Lower lobe of right lung (tissue), 2 donors: ENCODE results near the gene PDK2. TPM values are rescaled to one million over a fixed set of nuclear protein-coding genes. Genes with fewer than 3 reads are reported as not detected.

Source experiments
- ATAC-seq, 2 donors: fragments of 200-7000 bp; cut with Tn5 transposase; one replicate each; pipeline ENCODE4 v1.9.1; 2020 to 2022; ENCODE audit warnings: mild to moderate bottlenecking in 2 of 2, moderate library complexity in 2 of 2
- DNase-seq: peaks from one replicate; pipeline ENCODE4 v3.0.0-alpha.2; 2020
- H3K27ac ChIP-seq: fragments of 200-600 bp; one replicate; pipeline ENCODE4 v1.8.0; 2022
- H3K27me3 ChIP-seq: fragments of 200-600 bp; one replicate; pipeline ENCODE4 v1.8.0; 2022; ENCODE audit warnings: low read depth
- H3K36me3 ChIP-seq: fragments of 200-600 bp; one replicate; pipeline ENCODE4 v1.8.0; 2022; ENCODE audit warnings: mild to moderate bottlenecking
- H3K4me1 ChIP-seq: fragments of 200-600 bp; one replicate; pipeline ENCODE4 v1.8.0; 2022
- H3K4me3 ChIP-seq: fragments of 200-600 bp; one replicate; pipeline ENCODE4 v1.8.0; 2022; ENCODE audit warnings: mild to moderate bottlenecking
- H3K9me3 ChIP-seq: fragments of 200-600 bp; one replicate; pipeline ENCODE4 v1.8.0; 2022
- CTCF ChIP-seq: fragments of 200-600 bp; IDR thresholded peaks from one replicate; pipeline ENCODE4 v1.8.0; 2022; ENCODE audit warnings: antibody characterized with exemption, mild to moderate bottlenecking
- intact Hi-C: fragments of 100-400 bp; cut with DNase I; formaldehyde crosslinking; loops from one replicate; pipeline ENCODE4 v1.11.0; 2022
- total RNA-seq: library from RNA; stranded (reverse); fragmentation: NEBNext Ultra II Directional; extraction: Animal tissue kit (Norgen Biotek cat#: 25700); gene quantifications from one replicate; pipeline ENCODE4 v1.2.1, GENCODE V29; 2021
- donor health status: DM: no; HTN: yes; CAD: no; lungs with severe emphysema.

The PDK2 gene
- total RNA-seq, 1 donor from 2014 or later, result 35.7 TPM

- Histone ChIP-seq H3K27ac (no peak overlapping the region), H3K4me3 (no peak overlapping the region), H3K9me3 (no peaks in the 10 kb centered on the region), H3K36me3 (peaks cover 35% of the 10 kb centered on the region), H3K4me1 (peaks cover 30% of the 10 kb centered on the region), H3K27me3 (no peaks in the 10 kb centered on the region)
- DNase-seq (peak; percentile 28), ATAC-seq (no peak)
- no peak for TF ChIP-seq CTCF
- intact Hi-C loops, result no loop called here
These were observed 2.3 kb downstream of the PDK2 start for GRCh38 chr17:50097455-50097854.

GRCh38 chr17:50097926-50098325, 2.8 kb downstream of the PDK2 start:
- H3K4me1 ChIP-seq, result peaks cover 34% of the 10 kb centered on the region
- H3K27ac ChIP-seq, result no peak overlapping the region
- DNase-seq, result no peak
- H3K27me3 ChIP-seq, result no peaks in the 10 kb centered on the region
- H3K9me3 ChIP-seq, result no peaks in the 10 kb centered on the region
- H3K4me3 ChIP-seq, result no peak overlapping the region
- no peak for ATAC-seq
- TF ChIP-seq CTCF, result no peak
- intact Hi-C loops, result no loop called here
- peaks cover 35% of the 10 kb centered on the region for H3K36me3 ChIP-seq

GRCh38 chr17:50098583-50098982, 3.4 kb downstream of the PDK2 start:
- TF ChIP-seq CTCF, result no peak
- H3K27ac ChIP-seq, result no peak overlapping the region
- H3K4me3 ChIP-seq, result no peak overlapping the region
- no peaks in the 10 kb centered on the region for H3K27me3 ChIP-seq
- peaks cover 35% of the 10 kb centered on the region for H3K36me3 ChIP-seq
- intact Hi-C loops, result no loop called here
- peaks cover 34% of the 10 kb centered on the region for H3K4me1 ChIP-seq
- no peak for ATAC-seq
- DNase-seq, result no peak
- H3K9me3 ChIP-seq, result no peaks in the 10 kb centered on the region

GRCh38 chr17:50099003-50099402, 3.9 kb downstream of the PDK2 start:
- Histone ChIP-seq H3K4me1 (peaks cover 34% of the 10 kb centered on the region), H3K36me3 (peaks cover 35% of the 10 kb centered on the region), H3K4me3 (no peak overlapping the region), H3K27me3 (no peaks in the 10 kb centered on the region), H3K27ac (no peak overlapping the region), H3K9me3 (no peaks in the 10 kb centered on the region)
- no peak for TF ChIP-seq CTCF
- ATAC-seq, result no peak
- DNase-seq, result peak; percentile 23
- intact Hi-C loops, result no loop called here

- ATAC-seq, result no peak
- no peaks in the 10 kb centered on the region for H3K9me3 ChIP-seq
- intact Hi-C loops, result no loop called here
- no peak overlapping the region for H3K27ac ChIP-seq
- peaks cover 34% of the 10 kb centered on the region for H3K4me1 ChIP-seq
- no peak for TF ChIP-seq CTCF
- peaks cover 44% of the 10 kb centered on the region for H3K36me3 ChIP-seq
- peak; percentile 9 for DNase-seq
- H3K27me3 ChIP-seq, result no peaks in the 10 kb centered on the region
- H3K4me3 ChIP-seq, result no peak overlapping the region
These were observed 5.3 kb downstream of the PDK2 start for GRCh38 chr17:50100480-50100883.

GRCh38 chr17:50100921-50101345, 5.8 kb downstream of the PDK2 start:
- intact Hi-C loops, result no loop called here
- ATAC-seq, result peak; percentile 13 to 22
- peak; percentile 48 for DNase-seq
- TF ChIP-seq CTCF, result no peak
- Histone ChIP-seq H3K9me3 (no peaks in the 10 kb centered on the region), H3K36me3 (peaks cover 49% of the 10 kb centered on the region), H3K4me1 (peaks cover 31% of the 10 kb centered on the region), H3K4me3 (no peak overlapping the region), H3K27me3 (no peaks in the 10 kb centered on the region), H3K27ac (no peak overlapping the region)
